ENCODE data around the gene GAL3ST2.
"Not testable (repeated sequence)": the region's sequence is repeated elsewhere in the genome, so short reads cannot be mapped to it uniquely, and the experiment has no call there.

Gene GAL3ST2

GRCh38 chr2:241815477-241816430 lies 39.1 kb downstream of the GAL3ST2 start:
- Histone ChIP-seq H3K27ac (ENCODE audit: low read depth, low read length) (no peak overlapping the region), H3K9me2 (replicated peaks; ENCODE audit: insufficient read depth, low read length) (no peaks in the 10 kb centered on the region), H3K4me2 (ENCODE audit: low read depth, low read length, poor library complexity, severe bottlenecking) (no peak overlapping the region), H4K20me1 (ENCODE audit: low read depth, low read length) (no peaks in the 10 kb centered on the region), H3K79me2 (ENCODE audit: insufficient read depth, low read length) (no peaks in the 10 kb centered on the region), H3K36me3 (ENCODE audit: low read length) (no peaks in the 10 kb centered on the region), H3K9ac (ENCODE audit: low read length) (no peak overlapping the region), H2AFZ (ENCODE audit: low read depth, low read length, severe bottlenecking) (no peak overlapping the region), H3K27me3 (ENCODE audit: low read length) (no peaks in the 10 kb centered on the region), H3F3A (ENCODE audit: insufficient read depth) (no peaks in the 10 kb centered on the region), H3K9me3 (ENCODE audit: insufficient read depth, low read length) (no peaks in the 10 kb centered on the region), H3K4me3 (ENCODE audit: insufficient read depth, low read length, poor library complexity, severe bottlenecking) (no peak overlapping the region)
- no peak for TF ChIP-seq CTCF (IDR thresholded peaks at IDR 0.05; ENCODE audit: insufficient read depth, low read length, poor library complexity, severe bottlenecking)
- TF ChIP-seq EZH2phosphoT487 (conservative IDR thresholded peaks at IDR 0.05; ENCODE audit: low read length) = no peak

- H3K79me2 ChIP-seq (ENCODE audit: insufficient read depth, low read length) = no peaks in the 10 kb centered on the region
- H3F3A ChIP-seq (ENCODE audit: insufficient read depth) = no peaks in the 10 kb centered on the region
- no peaks in the 10 kb centered on the region for H4K20me1 ChIP-seq (ENCODE audit: low read depth, low read length)
- H3K9me3 ChIP-seq (ENCODE audit: insufficient read depth, low read length) = no peaks in the 10 kb centered on the region
- no peaks in the 10 kb centered on the region for H3K36me3 ChIP-seq (ENCODE audit: low read length)
- no peak overlapping the region for H3K4me3 ChIP-seq (ENCODE audit: insufficient read depth, low read length, poor library complexity, severe bottlenecking)
- H2AFZ ChIP-seq (ENCODE audit: low read depth, low read length, severe bottlenecking) = no peak overlapping the region
- TF ChIP-seq CTCF (IDR thresholded peaks at IDR 0.05; ENCODE audit: insufficient read depth, low read length, poor library complexity, severe bottlenecking) (no peak), EZH2phosphoT487 (conservative IDR thresholded peaks at IDR 0.05; ENCODE audit: low read length) (no peak)
- no peaks in the 10 kb centered on the region for H3K9me2 ChIP-seq (replicated peaks; ENCODE audit: insufficient read depth, low read length)
- no peaks in the 10 kb centered on the region for H3K27me3 ChIP-seq (ENCODE audit: low read length)
- no peak overlapping the region for H3K27ac ChIP-seq (ENCODE audit: low read depth, low read length)
- no peak overlapping the region for H3K9ac ChIP-seq (ENCODE audit: low read length)
- H3K4me2 ChIP-seq (ENCODE audit: low read depth, low read length, poor library complexity, severe bottlenecking) = no peak overlapping the region
These were observed 40.0 kb downstream of the GAL3ST2 start for GRCh38 chr2:241816431-241817121.

GRCh38 chr2:241817126-241817820 lies 40.7 kb downstream of the GAL3ST2 start:
- no peaks in the 10 kb centered on the region for H3K9me2 ChIP-seq (replicated peaks; ENCODE audit: insufficient read depth, low read length)
- H3K4me3 ChIP-seq (ENCODE audit: insufficient read depth, low read length, poor library complexity, severe bottlenecking) = no peak overlapping the region
- H3K36me3 ChIP-seq (ENCODE audit: low read length) = no peaks in the 10 kb centered on the region
- H3K4me2 ChIP-seq (ENCODE audit: low read depth, low read length, poor library complexity, severe bottlenecking) = no peak overlapping the region
- no peaks in the 10 kb centered on the region for H3K79me2 ChIP-seq (ENCODE audit: insufficient read depth, low read length)
- no peaks in the 10 kb centered on the region for H3K27me3 ChIP-seq (ENCODE audit: low read length)
- TF ChIP-seq EZH2phosphoT487 (conservative IDR thresholded peaks at IDR 0.05; ENCODE audit: low read length) (no peak), CTCF (IDR thresholded peaks at IDR 0.05; ENCODE audit: insufficient read depth, low read length, poor library complexity, severe bottlenecking) (no peak)
- no peak overlapping the region for H2AFZ ChIP-seq (ENCODE audit: low read depth, low read length, severe bottlenecking)
- H3K9ac ChIP-seq (ENCODE audit: low read length) = no peak overlapping the region
- H3K27ac ChIP-seq (ENCODE audit: low read depth, low read length) = no peak overlapping the region
- H4K20me1 ChIP-seq (ENCODE audit: low read depth, low read length) = no peaks in the 10 kb centered on the region
- no peaks in the 10 kb centered on the region for H3K9me3 ChIP-seq (ENCODE audit: insufficient read depth, low read length)
- H3F3A ChIP-seq (ENCODE audit: insufficient read depth) = no peaks in the 10 kb centered on the region

- not testable (repeated sequence) for H3K27me3 ChIP-seq (ENCODE audit: low read length); H3F3A ChIP-seq (ENCODE audit: insufficient read depth); H3K27ac ChIP-seq (ENCODE audit: low read depth, low read length); H3K9ac ChIP-seq (ENCODE audit: low read length); H3K79me2 ChIP-seq (ENCODE audit: insufficient read depth, low read length); H3K9me3 ChIP-seq (ENCODE audit: insufficient read depth, low read length); H2AFZ ChIP-seq (ENCODE audit: low read depth, low read length, severe bottlenecking); H3K9me2 ChIP-seq (replicated peaks; ENCODE audit: insufficient read depth, low read length); H3K4me2 ChIP-seq (ENCODE audit: low read depth, low read length, poor library complexity, severe bottlenecking); H3K36me3 ChIP-seq (ENCODE audit: low read length); H4K20me1 ChIP-seq (ENCODE audit: low read depth, low read length); H3K4me3 ChIP-seq (ENCODE audit: insufficient read depth, low read length, poor library complexity, severe bottlenecking)
These were observed 41.2 kb downstream of the GAL3ST2 start for GRCh38 chr2:241817821-241818215.

Data from SU-DHL-6 (cell line).